ENCODE results near the gene GABBR2.
"Not testable (repeated sequence)": the region's sequence is repeated elsewhere in the genome, so short reads cannot be mapped to it uniquely, and the experiment has no call there.

The GABBR2 gene

DNA sequence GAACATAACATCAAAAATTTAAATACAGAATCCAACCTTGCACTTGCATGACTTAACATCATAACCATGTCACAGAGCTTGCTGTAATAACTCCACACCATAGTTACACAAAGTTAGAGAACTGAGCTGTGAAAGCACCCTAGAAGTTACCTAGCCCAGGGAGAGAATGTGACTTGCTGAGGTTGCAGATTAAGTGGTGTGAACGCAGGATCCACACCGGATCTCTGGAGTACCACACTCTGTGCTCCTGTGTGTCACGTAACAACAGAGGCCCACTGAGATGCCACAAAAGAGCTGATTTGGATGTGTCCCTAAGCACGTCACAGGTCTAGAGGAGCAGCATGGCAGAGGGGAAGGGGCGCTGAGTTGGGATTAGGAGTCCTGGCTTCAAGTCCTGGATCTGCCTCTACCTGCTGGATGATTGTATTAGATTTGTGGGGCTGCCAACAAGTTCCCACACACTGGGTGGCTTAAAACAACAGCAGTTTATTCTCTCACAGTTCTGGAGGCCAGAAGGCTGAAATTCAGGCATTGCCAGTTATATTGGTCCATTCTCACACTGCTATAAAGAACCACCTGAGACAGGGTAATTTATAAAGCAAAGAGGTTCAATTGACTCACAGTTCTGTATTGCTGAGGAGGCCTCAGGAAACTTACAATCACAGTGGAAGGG is 240.0 kb downstream of the GABBR2 start:
- DNase-seq = no peak

DNA sequence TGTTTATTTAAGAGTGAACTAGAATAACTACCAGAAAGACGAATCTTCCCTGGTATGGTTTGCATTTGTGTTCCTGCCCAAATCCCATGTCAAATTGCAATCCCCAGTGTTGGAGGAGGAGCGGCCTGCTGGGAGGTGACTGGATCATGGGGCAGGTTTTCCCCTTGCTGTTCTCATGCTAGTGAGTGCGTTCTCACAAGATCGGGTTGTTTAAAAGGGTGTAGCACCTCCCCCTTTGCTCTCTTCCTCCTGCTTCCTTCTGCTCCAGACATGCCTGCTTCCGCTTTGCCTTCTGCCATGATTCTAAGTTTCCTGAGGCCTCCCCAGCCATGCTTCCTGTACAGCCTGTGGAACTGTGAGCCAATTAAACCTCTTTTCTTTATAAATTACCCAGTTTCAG is 242.9 kb downstream of the GABBR2 start:
- DNase-seq = no peak

DNA sequence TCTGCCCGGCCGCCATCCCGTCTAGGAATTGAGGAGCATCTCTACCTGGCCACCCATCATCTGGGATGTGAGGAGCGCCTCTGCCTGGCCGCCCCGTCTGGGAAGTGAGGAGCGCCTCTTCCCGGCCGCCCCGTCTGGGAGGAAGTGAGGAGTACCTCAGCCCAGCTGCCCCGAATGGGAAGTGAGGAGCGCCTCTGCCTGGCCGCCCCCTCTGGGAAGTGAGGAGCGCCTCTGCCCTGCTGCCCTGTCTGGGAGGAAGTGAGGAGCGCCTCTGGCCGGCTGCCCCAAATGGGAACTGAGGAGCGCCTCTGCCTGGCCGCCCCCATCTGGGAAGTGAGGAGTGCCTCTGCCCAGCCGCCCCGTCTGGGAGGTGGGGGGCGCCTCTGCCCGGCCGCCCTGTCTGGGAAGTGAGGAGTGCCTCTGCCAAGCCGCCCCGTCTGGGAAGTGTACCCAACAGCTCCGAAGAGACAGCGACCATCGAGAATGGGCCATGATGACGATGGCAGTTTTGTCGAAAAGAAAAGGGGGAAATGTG is 244.5 kb downstream of the GABBR2 start:
- not testable (repeated sequence) for DNase-seq

DNA sequence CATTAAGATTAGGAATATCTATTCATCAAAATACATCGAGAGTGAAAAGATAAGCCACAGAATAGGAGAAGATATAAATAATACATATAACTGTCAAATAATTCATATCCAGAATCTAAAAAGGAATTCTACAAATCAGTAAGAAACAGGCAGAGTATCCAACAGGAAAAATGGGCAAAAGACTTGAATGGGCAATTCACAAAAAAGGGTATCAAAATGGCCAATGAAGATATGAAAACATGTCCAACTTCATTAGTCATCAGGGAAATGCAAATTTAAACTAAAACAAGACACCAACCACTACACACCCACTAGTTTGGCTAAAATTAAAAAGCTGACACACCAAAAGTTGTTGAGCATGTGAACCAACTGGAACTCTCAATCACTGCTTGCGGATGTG is 246.4 kb downstream of the GABBR2 start:
- no peak for DNase-seq

DNA sequence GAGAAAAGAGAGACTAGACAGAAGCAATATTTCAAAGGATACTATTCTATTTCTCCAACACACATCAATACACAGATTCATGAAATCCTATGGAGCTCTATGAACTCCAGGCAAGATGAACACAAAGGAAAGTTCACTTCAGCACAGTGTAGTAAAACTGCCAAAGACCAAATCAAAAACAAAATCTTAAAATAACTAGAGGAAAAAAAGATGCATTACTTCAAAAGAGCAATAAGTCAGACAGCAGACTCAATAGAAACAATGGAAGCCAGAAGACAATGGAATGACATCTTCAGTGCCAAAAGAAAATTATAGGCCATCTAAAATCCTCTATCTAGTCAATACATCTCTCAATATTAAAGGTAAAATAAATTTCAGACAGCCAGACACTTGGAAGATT is 248.0 kb downstream of the GABBR2 start:
- no peak for DNase-seq

DNA sequence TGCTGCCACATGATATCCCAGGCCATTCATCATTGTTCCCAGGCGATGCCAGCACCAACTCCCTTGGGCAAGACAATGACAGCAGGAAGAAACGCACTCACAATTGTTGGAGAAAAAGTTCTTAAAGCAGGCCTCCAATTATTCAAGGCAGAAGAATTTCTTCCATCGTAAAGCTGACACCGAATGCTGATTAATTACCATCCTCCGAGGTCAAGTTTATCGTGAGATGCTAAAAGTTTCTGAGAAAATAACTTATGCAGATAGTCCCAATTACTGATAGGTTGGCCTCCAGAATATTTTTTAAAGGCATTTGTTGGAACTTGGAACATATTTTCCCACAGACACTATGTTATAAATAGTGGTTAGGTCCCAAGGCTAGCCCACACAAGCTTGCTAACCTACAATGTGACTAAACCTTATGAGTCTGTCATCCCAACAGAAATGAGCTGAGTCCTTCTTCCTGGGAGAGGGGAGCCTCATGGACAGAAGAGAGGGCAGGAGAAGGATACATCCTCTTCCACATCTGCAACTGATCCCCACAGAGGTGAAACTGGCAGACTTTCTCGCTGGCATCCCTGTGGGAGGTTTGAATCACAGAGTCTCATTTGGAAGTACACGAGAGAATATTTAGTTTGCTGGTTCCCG is 250.9 kb downstream of the GABBR2 start:
- DNase-seq = no peak

DNA sequence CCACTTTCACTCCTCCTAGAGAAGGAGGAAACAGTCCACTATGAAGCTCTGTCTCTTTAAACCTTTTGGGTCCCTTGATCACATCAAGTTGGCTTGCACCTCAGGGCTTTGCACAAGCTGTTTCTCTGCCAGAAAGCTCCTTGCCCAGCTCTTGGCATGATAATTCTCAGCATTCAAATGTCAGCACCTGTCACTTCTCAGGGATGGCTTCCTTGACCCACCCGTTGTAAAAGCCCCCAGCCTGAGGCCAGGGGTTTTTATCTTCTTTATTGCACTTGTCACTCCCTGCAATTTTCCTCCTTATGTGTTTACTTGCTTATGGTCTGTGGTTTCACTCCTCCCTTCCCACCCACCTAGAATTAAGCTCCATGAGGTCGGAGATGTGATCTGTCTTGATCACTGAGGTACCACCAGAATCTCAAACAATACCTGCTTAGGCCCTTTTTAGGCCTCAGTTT is 252.6 kb downstream of the GABBR2 start:
- DNase-seq = no peak

DNA sequence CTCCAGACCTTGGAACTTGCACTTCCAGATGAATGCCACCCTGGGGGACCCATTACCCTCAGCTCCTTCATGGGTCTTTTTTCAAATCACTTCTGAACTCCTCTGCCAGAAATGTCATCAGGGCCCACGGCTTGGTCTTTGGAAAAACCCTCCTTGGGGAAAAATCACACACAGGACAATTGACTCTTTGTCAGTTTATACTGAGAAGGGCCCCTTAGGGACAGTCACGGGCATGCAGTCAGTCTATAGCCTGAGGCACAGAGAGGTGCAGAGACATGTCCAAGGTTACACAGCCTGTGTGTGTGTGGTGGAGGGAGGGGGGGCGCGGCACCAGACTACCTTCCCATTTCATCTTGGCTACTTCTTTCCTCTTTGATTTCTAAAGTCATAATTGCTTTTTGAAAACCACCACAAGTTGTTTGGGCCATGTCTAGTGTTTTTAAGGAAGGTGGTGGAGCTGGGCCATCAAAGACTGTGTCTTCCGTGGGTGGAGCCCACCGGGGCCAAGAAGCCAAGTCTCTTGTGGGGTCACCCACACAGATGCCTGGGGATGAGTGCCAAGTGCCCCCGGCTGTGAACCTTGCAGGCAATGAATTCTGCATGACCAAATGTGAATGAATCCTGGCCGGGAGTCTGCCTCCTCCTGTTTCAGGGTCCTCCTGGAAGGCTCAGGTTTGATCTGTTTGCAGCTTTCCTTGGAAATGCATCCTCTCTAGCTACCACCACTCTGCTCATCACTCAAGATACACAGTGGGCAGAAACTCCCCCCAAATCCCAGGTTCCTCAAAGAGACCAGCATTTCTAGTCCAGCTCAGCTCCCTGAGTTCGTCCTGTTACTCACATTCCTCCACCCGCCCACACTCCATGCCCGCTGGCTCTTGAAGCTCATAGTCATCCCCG is 253.2 kb downstream of the GABBR2 start:
- DNase-seq = no peak

DNA sequence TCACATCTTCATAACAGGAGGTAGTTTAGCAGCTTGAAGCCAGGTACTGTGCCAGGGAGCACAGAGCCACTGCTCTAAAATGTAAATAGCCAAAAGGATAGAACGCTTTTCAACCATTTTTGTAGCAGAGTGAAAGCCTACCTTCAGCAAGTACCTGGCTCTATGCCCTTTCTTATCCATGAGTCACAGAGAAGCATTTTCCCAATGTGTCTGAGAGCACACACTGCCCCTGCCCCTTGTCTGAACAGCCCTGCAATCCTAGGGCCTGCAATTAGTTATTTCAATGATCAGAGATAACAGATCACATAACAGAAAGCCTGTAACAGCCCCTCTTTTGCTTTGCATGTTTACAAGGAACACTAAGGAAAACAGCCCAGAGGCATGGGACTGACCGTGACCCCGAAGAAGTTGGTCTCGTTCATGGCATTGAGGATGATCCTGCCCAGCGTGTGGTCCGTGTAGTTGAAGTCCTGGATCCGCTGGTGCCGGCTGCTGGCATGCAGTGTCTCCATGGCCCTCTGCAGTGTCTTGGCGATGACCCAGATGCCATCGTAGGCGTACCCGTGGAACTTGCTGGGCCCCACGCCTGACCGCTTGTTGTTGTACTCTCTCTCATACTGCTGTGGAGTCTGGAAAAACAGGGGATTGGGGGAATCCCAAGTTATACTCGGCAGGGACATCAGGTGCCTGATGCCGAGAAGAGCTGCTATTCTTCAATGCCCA is 255.0 kb downstream of the GABBR2 start:
- DNase-seq = no peak

DNA sequence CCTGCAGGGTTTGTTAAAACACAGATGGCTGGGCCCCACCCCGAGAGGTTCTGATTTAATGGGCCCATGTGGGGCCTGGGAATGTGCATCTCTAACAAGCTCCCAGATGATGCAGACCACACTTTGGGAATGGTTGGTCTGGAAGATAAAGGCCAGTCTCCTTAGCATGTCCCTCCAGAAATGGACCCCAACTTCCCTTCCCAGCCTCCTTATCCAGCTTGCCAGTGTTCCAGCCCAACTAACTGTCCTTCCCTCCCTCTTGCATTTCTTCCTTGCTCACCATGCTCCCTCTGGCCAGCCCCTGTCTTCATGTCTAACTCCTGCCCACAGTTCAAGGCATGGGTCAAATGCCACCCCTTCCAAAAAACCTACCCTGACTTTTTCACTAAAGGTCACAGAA is 257.2 kb downstream of the GABBR2 start:
- no peak for DNase-seq

DNA sequence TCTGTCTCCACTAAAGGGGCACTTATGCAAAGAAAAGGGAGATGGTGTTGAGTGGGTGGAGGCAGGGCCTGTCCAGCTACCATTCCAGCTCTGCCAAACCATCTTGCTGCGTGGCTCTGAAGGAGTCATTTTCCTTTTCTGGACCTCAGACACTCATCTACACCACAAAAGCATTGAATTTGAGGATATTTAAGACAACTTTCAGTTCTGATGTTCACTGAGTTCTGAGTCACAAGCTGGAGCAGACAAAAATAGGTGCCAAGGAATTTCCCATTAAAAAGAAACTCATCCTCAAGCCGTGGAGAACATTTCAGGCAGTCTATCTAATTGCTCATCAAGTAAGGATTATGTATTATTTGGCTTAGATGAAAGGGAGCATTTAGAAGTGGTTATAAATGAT is 258.2 kb downstream of the GABBR2 start:
- DNase-seq = no peak

DNA sequence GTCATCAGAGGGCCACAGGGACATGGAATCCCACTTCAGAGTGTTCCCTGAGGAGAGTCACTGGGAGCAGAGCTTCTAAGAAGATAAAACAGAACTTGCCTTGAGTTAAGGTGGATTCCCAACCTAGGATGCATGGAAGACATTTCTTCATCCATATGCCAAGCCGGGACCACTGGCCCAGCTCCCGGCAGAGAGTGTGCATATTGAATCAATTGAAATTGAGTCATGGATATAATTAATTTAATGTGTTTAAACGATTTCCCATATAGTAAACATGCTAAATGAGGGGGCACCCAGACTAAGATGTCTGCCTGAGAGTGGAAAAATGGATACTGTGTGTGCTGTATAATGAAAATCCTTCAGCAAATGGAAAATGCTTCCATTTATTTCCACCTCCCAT is 258.9 kb downstream of the GABBR2 start:
- DNase-seq = no peak

DNA sequence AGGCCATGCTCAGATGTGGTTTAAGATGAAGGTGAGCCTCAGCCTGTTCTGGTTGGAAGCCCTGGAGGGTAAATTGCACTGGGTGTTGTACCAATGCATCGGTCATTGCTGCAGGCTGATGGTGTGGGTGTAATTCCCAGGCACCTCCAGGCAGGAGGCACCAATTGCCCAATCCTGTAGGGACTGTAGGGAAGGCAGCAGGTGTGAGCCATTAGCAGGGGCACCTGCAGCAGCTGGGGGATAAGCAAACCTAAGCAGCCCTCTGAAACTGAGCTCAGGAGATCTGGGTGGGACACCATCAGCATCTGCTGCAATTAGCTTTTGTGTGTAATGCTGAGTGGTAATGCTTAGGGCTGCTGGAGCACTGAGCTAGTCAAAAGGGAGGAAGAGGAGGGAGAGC is 263.2 kb downstream of the GABBR2 start:
- DNase-seq = no peak

DNA sequence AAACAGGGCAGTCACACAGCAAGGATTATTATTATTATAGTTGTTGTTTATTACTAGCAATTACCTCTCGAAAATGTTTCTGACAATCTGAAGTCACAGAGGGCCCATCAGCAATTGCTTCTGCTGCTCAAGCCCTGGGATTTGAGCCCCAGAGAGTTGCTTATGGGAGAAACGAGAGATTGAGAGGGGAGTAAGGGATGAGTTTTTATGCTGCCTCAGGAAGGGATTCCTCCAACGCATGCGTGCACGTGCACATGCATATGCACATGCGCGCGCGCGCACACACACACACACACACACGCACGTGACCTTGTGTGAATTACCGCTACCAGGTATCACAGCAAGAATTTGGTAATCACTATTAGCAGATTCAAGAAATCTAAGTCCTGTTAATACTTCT is 264.1 kb downstream of the GABBR2 start:
- DNase-seq = no peak

DNA sequence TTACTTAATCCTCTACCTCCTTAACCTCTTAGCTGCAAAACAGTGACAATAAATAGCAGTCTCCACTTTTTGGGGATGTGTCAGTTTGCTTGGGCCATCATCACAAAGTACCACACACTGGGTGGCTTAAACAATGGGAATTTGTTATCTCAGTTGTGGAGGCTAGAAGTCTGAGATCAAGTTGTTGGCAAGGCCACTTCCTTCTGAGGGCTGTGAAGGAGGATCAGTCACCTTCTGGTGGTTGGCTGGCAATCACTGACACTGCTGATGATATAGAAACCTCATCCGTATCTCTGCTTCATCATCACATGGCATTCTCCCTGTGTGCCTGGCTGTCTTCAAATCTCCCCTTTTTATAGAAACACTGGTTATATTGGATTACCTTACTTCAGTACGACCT is 266.2 kb downstream of the GABBR2 start:
- DNase-seq = no peak

DNA sequence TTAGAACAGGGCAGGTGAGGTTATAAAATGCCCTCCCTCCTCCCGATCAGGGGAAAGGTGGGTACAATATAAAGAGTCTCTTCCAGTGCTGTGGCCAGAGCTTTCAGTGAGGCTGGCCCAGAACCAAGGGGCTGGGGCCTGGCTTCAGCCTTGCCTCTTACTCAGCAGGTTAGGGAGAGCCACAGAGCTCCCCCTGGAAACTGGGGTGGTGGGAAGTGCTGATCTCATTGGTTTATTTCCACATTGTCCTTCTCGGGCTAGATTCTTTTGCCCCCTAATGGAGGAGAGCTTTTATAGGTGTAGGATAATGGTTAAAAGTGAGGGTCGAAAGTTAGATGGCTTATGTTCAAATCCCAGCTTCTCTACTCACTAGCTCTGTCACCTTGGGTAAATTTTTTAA is 266.6 kb downstream of the GABBR2 start:
- DNase-seq = no peak

DNA sequence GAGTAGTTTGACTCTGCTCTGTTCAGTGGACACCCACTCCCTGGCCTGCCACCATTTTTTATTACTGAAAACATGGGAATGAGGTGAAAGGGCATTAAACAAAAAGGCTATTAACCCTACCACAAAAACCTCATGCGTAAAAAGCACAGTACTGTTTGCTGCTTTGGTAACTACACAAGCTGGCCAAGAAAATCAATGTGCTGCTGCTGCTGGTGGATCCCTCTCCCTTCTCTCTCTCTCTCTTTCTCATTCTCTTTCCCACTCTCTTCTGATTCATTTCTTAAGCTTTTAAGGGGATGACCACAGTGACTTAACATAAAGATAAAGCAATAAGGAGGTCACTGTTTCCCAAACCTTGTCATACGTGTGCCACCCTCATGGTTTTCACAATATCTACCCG is 270.1 kb downstream of the GABBR2 start:
- DNase-seq = no peak

DNA sequence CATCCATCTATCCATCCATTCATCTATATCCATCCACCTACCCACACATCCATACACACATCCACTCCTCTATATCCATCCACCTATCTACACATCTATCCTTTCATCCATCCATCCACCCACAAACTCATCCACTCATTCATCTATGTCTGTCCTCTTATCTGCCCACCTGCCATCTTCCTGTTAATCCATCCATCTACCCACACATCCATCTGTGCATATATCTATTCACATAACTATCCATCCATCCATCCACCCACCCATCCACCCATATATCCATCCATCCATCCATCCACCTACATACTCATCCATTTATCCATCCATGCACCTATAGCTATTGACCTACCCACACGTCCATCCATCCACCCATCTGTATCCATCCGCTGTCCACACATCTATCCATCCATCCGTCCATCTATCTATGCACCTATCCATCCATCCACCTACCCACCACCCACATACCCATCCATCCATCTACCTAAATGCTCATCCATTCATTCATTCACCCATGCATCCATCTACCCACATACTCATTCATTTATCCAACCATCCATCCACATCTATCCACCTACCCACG is 271.2 kb downstream of the GABBR2 start:
- no peak for DNase-seq

DNA sequence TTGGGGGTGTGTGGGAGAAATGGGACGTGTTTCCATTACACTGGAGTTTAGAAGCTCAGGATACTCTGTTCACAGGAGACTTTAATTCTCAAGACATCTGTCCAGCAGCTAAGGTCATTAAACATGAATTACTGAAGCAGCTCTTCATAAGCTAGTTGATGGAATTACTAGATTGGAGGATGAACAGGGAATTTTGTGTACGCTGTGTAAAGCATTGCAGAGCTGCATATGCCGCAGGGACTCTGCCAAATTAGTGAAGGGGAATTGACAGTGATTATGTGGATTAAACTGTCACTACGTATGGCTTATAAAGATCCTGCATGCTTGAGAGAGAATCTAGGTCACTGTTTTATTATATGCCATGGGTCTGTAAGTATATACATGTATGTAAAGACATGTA is 275.8 kb downstream of the GABBR2 start:
- DNase-seq = no peak

DNA sequence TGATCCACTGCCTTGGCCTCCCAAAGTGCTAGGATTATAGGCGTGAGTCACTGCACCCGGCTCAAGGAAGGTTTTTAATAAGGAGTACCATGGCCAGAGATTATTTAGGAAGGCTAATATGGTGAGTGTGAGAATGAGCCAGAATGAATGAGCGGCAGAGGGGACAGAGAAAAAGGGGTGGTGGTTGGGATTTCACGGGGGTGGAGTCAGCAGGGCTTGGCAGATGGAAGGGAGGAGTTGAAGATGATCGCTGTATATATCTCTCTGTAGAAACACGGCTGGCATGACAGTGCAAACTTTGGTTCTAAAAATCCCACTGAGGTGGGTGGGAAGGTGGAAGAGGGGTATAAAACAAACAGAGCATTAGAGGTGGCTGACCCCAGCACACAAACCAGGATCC is 276.6 kb downstream of the GABBR2 start:
- no peak for DNase-seq

DNA sequence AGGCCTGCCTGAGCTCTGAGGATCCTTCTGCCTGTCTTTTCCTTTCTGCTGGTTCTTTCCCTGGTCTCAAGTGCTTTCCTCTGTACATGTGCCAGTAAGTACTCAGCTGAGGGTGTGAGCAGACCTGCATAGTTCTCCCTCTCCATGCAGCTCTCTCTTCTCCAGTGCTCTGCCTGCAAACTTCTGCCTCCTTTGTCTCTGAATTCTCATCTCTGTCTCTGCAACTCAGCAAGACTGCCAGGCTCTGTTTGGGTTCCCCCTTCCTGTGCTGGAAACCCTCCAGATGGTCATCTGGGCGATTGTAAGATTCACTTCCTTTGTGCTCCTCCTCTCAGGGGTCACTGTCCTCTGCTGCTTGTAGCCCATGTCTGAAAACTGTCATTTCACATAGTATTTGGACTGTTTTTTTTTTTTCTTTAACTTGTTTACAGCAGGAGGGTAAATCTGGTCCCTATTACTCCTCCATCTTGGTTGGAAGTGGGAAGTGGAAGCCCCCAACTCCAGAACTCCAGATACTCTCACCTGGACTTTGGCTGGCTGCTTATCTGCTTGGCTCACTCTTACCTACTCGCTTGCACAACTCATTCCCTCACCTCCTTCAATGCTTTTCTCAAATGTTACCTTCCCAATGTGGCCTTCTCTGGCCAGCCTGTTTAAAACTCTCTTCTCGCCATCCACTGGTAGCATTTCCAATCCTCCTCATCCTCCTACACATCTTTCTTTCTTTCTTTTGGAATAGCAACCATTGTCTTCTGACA is 278.0 kb downstream of the GABBR2 start:
- no peak for DNase-seq

DNA sequence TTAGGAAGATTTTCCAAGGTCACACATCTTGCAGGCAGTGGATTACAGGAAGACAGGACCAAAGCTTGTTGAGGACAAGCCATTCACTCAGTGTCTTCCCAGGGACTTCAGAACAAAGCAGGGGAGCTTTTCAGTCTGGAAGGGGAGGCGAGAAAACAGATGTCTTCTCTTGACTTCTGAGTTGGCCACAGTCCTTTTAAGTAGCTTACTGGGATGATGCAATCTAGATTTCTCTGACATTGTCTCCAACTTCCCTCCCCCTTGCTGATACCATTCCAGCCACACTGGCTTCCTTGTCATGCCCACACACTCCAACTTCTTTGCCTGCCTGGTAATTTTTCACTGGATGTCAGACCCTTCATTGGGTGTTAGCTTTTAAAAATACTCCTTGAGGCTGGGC is 279.1 kb downstream of the GABBR2 start:
- no peak for DNase-seq

All from activated CD8-positive, alpha-beta memory T cell treated with anti-CD3 and anti-CD28 coated beads, Interleukin-2, amount 50 U/mL, for 48 hours (primary cell).